DOHH2 (cell line): Measurements from ENCODE around the gene TRABD2A.

Experiments
- H3F3A ChIP-seq: fragments of 200-600 bp; sonication (generic), shearing (Covaris generic); 2 replicates; pipeline ENCODE4 v1.6.0; 2016; ENCODE audit warnings: antibody characterized with exemption, mild to moderate bottlenecking; ENCODE audit not compliant: control insufficient read depth, insufficient read depth
- H3K27ac ChIP-seq: fragments of 200-600 bp; sonication (generic); 2 replicates; pipeline ENCODE4 v1.5.1; 2014; ENCODE audit warnings: low read depth, mild to moderate bottlenecking, low read length, moderate library complexity
- H3K27me3 ChIP-seq: fragments of 200-600 bp; sonication (generic); 2 replicates; pipeline ENCODE4 v1.6.1; 2014; ENCODE audit warnings: mild to moderate bottlenecking, low read length, mixed read lengths; ENCODE audit not compliant: control insufficient read depth
- H3K36me3 ChIP-seq: fragments of 200-600 bp; sonication (generic); 2 replicates; pipeline ENCODE4 v1.6.1; 2014; ENCODE audit warnings: mild to moderate bottlenecking, low read length, moderate library complexity, mixed read lengths; ENCODE audit not compliant: control insufficient read depth
- H3K4me1 ChIP-seq: fragments of 200-600 bp; sonication (generic); 2 replicates; pipeline ENCODE4 v1.6.1; 2014; ENCODE audit warnings: mild to moderate bottlenecking, low read length, mixed read lengths; ENCODE audit not compliant: control insufficient read depth
- H3K4me2 ChIP-seq: fragments of 200-600 bp; sonication (generic); 2 replicates; pipeline ENCODE4 v1.6.0; 2014; ENCODE audit warnings: mild to moderate bottlenecking, low read length, moderate library complexity
- H3K4me3 ChIP-seq: fragments of 200-600 bp; sonication (generic); 2 replicates; pipeline ENCODE4 v1.5.1; 2014; ENCODE audit warnings: mild to moderate bottlenecking, low read length, mixed read lengths
- H3K79me2 ChIP-seq: fragments of 200-600 bp; sonication (generic); 2 replicates; pipeline ENCODE4 v1.6.1; 2014; ENCODE audit warnings: mild to moderate bottlenecking, low read length, mixed read lengths; ENCODE audit not compliant: control insufficient read depth
- H3K9me2 ChIP-seq: fragments of 200-600 bp; sonication (generic); replicated peaks from 2 replicates; pipeline ENCODE4 v1.6.1; 2014; ENCODE audit warnings: mild to moderate bottlenecking, low read length, mixed read lengths; ENCODE audit not compliant: control insufficient read depth
- H3K9me3 ChIP-seq: fragments of 200-600 bp; sonication (generic); 2 replicates; pipeline ENCODE4 v1.6.1; 2014; ENCODE audit warnings: antibody characterized with exemption, low read length, mixed read lengths; ENCODE audit not compliant: control insufficient read depth, insufficient read depth
- H4K20me1 ChIP-seq: fragments of 200-600 bp; sonication (generic); 2 replicates; pipeline ENCODE4 v1.6.0; 2014; ENCODE audit warnings: low read depth, mild to moderate bottlenecking, antibody characterized with exemption, low read length, moderate library complexity; ENCODE audit not compliant: control insufficient read depth, insufficient read depth
- EZH2phosphoT487 ChIP-seq: fragments of 200-600 bp; sonication (generic); IDR thresholded peaks from 2 replicates; pipeline ENCODE4 v1.6.1; 2017; ENCODE audit warnings: borderline replicate concordance, mild to moderate bottlenecking, antibody characterized with exemption, low read length, moderate library complexity, mixed read lengths
- TF ChIP-seq, protein P1 (sequence below): fragments of 200-600 bp; sonication (generic); IDR thresholded peaks from one replicate; pipeline ENCODE4 v1.5.1; 2014; ENCODE audit warnings: antibody characterized with exemption, mild to moderate bottlenecking, low read depth, low read length; ENCODE audit not compliant: poor library complexity, severe bottlenecking

TRABD2A gene

DNA sequence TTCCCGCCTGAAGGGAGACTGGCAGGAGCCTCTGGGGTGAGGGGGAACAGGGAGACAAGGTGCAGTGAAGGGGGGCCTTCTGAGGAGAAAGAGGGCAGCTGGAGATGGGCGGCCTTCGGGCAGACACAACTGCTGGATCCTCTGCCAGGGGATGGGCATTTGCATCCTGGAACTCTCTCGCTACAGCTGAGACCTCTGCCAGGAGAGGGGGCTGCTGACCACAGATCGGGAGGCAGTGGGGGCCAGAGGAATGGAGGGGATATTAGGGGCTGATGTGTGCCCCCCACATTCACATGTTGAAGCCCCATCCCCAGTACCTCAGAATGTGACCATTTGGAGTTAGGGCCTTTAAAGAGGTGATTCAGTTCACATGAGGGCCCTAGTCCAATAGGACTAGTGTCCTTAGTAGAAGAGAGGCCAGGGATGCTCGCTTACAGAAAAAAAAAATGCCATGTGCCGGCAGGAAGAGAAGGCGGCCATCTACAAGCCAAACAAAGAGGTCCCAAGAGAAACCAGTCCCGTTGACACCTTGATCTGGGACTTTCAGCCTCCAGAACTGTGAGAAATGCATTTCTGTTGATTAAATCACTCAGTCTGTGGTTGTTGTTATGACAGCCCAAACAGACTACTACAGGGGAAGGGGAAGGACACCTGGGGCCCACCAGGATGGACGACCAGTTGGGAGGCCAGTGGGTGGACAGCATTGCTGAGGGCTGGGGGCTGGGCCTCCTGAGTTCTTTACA, 50.0 kb downstream of the TRABD2A start:
- H3F3A ChIP-seq = no peaks in the 10 kb centered on the region
- no peak overlapping the region for H3K4me2 ChIP-seq
- no peaks in the 10 kb centered on the region for H3K9me3 ChIP-seq
- no peak overlapping the region for H3K4me3 ChIP-seq
- H3K79me2 ChIP-seq = no peaks in the 10 kb centered on the region
- TF ChIP-seq, protein P1, sequence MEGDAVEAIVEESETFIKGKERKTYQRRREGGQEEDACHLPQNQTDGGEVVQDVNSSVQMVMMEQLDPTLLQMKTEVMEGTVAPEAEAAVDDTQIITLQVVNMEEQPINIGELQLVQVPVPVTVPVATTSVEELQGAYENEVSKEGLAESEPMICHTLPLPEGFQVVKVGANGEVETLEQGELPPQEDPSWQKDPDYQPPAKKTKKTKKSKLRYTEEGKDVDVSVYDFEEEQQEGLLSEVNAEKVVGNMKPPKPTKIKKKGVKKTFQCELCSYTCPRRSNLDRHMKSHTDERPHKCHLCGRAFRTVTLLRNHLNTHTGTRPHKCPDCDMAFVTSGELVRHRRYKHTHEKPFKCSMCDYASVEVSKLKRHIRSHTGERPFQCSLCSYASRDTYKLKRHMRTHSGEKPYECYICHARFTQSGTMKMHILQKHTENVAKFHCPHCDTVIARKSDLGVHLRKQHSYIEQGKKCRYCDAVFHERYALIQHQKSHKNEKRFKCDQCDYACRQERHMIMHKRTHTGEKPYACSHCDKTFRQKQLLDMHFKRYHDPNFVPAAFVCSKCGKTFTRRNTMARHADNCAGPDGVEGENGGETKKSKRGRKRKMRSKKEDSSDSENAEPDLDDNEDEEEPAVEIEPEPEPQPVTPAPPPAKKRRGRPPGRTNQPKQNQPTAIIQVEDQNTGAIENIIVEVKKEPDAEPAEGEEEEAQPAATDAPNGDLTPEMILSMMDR = no peak
- TF ChIP-seq EZH2phosphoT487 = no peak
- H3K4me1 ChIP-seq = no peaks in the 10 kb centered on the region
- no peaks in the 10 kb centered on the region for H4K20me1 ChIP-seq
- H3K27me3 ChIP-seq = no peaks in the 10 kb centered on the region
- H3K27ac ChIP-seq = no peak overlapping the region
- H3K9me2 ChIP-seq = no peaks in the 10 kb centered on the region
- no peaks in the 10 kb centered on the region for H3K36me3 ChIP-seq

DNA sequence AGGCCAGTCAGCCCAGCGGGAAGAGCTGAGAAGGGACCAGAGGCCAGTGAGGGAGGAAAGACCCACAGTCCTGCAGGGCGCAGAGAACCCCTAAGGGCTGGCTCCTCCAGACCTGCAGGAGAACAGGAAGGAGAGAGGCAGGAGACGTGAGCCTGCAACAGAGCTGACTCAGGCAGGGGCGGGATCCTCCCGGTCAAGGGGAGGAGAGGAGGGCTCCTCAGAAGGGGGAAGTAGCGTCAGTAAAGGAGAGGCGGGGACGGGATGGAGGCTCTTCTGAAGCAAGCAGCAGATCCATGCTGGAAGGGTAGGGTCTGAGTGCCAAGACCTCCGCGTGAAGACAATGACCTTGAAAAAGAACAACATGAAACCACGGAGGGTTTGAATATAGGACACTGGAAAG, 50.8 kb downstream of the TRABD2A start:
- Histone ChIP-seq H3K4me3 (no peak overlapping the region), H3K9me3 (no peaks in the 10 kb centered on the region), H3K4me2 (no peak overlapping the region), H3F3A (no peaks in the 10 kb centered on the region), H3K9me2 (no peaks in the 10 kb centered on the region), H3K27me3 (no peaks in the 10 kb centered on the region), H3K79me2 (no peaks in the 10 kb centered on the region), H3K27ac (no peak overlapping the region), H4K20me1 (no peaks in the 10 kb centered on the region), H3K4me1 (no peaks in the 10 kb centered on the region), H3K36me3 (no peaks in the 10 kb centered on the region)
- no peak for TF ChIP-seq EZH2phosphoT487
- TF ChIP-seq, protein P1 = no peak

DNA sequence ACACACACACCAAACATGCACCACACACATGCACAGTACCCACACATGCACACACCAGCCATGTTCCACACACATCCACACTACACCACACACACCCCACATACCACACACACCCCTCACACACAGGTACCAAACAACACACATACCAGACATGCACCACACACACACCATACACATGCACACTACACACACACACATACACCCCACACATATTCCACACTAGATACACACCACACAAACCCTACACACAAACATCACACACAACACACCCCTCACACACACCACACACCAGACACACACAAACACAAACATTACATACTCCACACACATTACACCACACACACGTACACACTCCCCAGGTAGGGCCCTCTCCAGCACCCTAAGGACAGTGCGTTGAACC, 51.2 kb downstream of the TRABD2A start:
- Histone ChIP-seq H3K36me3 (no peaks in the 10 kb centered on the region), H3K79me2 (no peaks in the 10 kb centered on the region), H3K4me3 (no peak overlapping the region), H3K4me1 (no peaks in the 10 kb centered on the region), H3K4me2 (no peak overlapping the region), H3K9me2 (no peaks in the 10 kb centered on the region), H3K9me3 (no peaks in the 10 kb centered on the region), H3K27ac (no peak overlapping the region), H4K20me1 (no peaks in the 10 kb centered on the region), H3K27me3 (no peaks in the 10 kb centered on the region), H3F3A (no peaks in the 10 kb centered on the region)
- TF ChIP-seq, protein P1 = no peak
- TF ChIP-seq EZH2phosphoT487 = no peak
